Neutrophil (primary cell): ENCODE data around the gene MTHFD1.

ENCODE experiments used
- H3K27ac ChIP-seq: fragments of 200-600 bp; sonication (generic); 2 replicates; pipeline ENCODE4 v1.5.1; 2016; ENCODE audit warnings: mild to moderate bottlenecking, moderate library complexity
- H3K27me3 ChIP-seq: fragments of 200-600 bp; sonication (generic); 2 replicates; pipeline ENCODE4 v1.6.0; 2016; ENCODE audit warnings: mild to moderate bottlenecking
- H3K36me3 ChIP-seq: fragments of 200-600 bp; sonication (generic); 2 replicates; pipeline ENCODE4 v1.5.1; 2017
- H3K4me1 ChIP-seq, 2 experiments: fragments of 200-600 bp in 1 of 2; sonication (generic) in 1 of 2; 1 replicate in 1 of 2; 2 replicates in 1 of 2; pipeline versions ENCODE4 v1.5.1 to v1.6.1; 2013 to 2016; ENCODE audit warnings: low read depth in 1 of 2, low read length in 1 of 2, mild to moderate bottlenecking in 1 of 2, moderate library complexity in 1 of 2; ENCODE audit not compliant: control insufficient read depth in 1 of 2, insufficient read depth in 1 of 2
- H3K4me3 ChIP-seq, 2 experiments: fragments of 200-600 bp in 1 of 2; sonication (generic) in 1 of 2; 1 replicate in 1 of 2; 2 replicates in 1 of 2; pipeline ENCODE4 v1.5.1; 2013 to 2016; ENCODE audit warnings: low read depth in 1 of 2, low read length in 1 of 2, mild to moderate bottlenecking in 1 of 2, moderate library complexity in 1 of 2
- H3K9me3 ChIP-seq: fragments of 200-600 bp; sonication (generic); 2 replicates; pipeline ENCODE4 v1.5.1; 2016
- CTCF ChIP-seq: fragments of 200-600 bp; sonication (generic); IDR thresholded peaks from 2 replicates; pipeline ENCODE4 v1.5.1; 2016; ENCODE audit warnings: antibody characterized with exemption

MTHFD1 gene

GRCh38 chr14:64444984-64445845, 57.1 kb downstream of the MTHFD1 start:
- Histone ChIP-seq H3K36me3 (peaks cover 30% of the 10 kb centered on the region), H3K27ac (no peak overlapping the region), H3K4me3 (no peak overlapping the region), H3K9me3 (no peaks in the 10 kb centered on the region), H3K4me1 (no peaks in the 10 kb centered on the region), H3K27me3 (no peaks in the 10 kb centered on the region)
- no peak for TF ChIP-seq CTCF

GRCh38 chr14:64447876-64448670, 59.9 kb downstream of the MTHFD1 start:
- Histone ChIP-seq H3K27me3 (no peaks in the 10 kb centered on the region), H3K27ac (no peak overlapping the region), H3K9me3 (no peaks in the 10 kb centered on the region), H3K36me3 (peaks cover 18% of the 10 kb centered on the region), H3K4me3 (no peak overlapping the region), H3K4me1 (no peaks in the 10 kb centered on the region)
- TF ChIP-seq CTCF, result no peak

GRCh38 chr14:64450255-64450654, 62.1 kb downstream of the MTHFD1 start:
- Histone ChIP-seq H3K27me3 (no peaks in the 10 kb centered on the region), H3K9me3 (no peaks in the 10 kb centered on the region), H3K27ac (no peak overlapping the region), H3K4me3 (no peak overlapping the region), H3K4me1 (no peaks in the 10 kb centered on the region), H3K36me3 (peaks cover 25% of the 10 kb centered on the region)
- no peak for TF ChIP-seq CTCF

GRCh38 chr14:64454671-64455070, 66.5 kb downstream of the MTHFD1 start:
- no peaks in the 10 kb centered on the region for H3K9me3 ChIP-seq
- TF ChIP-seq CTCF, result no peak
- H3K27ac ChIP-seq, result no peak overlapping the region
- peaks cover 9 to 10% of the 10 kb centered on the region in 2 experiments for H3K4me1 ChIP-seq
- H3K4me3 ChIP-seq, result no peak overlapping the region
- H3K27me3 ChIP-seq, result no peaks in the 10 kb centered on the region
- H3K36me3 ChIP-seq, result peaks cover 27% of the 10 kb centered on the region

GRCh38 chr14:64459405-64460136, 71.4 kb downstream of the MTHFD1 start:
- Histone ChIP-seq H3K36me3 (peaks cover 15% of the 10 kb centered on the region), H3K4me1 (peaks cover 9 to 13% of the 10 kb centered on the region in 2 experiments), H3K27ac (no peak overlapping the region), H3K9me3 (no peaks in the 10 kb centered on the region), H3K27me3 (peaks cover 16% of the 10 kb centered on the region), H3K4me3 (no peak overlapping the region)
- no peak for TF ChIP-seq CTCF
